Right lobe of liver (tissue), 4 donors: ENCODE measurements around the gene C3orf85.

ENCODE experiments used
- POLR2A ChIP-seq: fragments of 450-650 bp; IDR thresholded peaks from one replicate; pipeline ENCODE4 v1.6.1; 2017; ENCODE audit warnings: antibody characterized with exemption, mild to moderate bottlenecking
- TF ChIP-seq, protein P1 (sequence below), 4 donors: fragments of 200-600 bp in 3 of 4; fragments of 450-650 bp in 1 of 4; IDR thresholded peaks; one replicate each; pipeline versions ENCODE4 v1.5.1 to v1.8.0; 2016 to 2022; ENCODE audit warnings: antibody characterized with exemption in 4 of 4, mild to moderate bottlenecking in 2 of 4
- donor health status: DM: no; HTN: no; CAD: no.
- donor health status: DM: no; HTN: no; CAD: no.
- donor health status: DM: no; HTN: yes; CAD: no.

DNA sequence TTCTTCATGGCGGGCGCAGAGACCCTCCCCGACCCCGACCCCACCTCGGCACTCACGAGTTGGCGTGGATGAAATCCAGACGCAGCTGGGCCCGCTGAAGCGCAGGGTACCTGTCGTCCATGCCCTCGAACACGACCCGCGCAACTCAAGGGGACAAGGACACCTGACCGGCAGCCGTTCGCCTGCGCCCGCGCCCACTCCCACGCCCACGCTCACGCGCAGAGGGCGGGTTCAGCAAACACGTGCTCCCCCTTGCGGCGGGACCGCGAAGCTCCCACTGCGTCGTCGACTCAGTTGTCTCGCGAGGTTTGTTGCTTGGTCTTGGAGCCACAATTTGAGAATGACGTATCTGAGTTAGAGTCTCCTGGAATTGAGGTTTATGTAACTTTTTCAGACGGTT is 18.6 kb upstream of the C3orf85 start, which contains the start of gene MORC1:
- TF ChIP-seq, protein P1, sequence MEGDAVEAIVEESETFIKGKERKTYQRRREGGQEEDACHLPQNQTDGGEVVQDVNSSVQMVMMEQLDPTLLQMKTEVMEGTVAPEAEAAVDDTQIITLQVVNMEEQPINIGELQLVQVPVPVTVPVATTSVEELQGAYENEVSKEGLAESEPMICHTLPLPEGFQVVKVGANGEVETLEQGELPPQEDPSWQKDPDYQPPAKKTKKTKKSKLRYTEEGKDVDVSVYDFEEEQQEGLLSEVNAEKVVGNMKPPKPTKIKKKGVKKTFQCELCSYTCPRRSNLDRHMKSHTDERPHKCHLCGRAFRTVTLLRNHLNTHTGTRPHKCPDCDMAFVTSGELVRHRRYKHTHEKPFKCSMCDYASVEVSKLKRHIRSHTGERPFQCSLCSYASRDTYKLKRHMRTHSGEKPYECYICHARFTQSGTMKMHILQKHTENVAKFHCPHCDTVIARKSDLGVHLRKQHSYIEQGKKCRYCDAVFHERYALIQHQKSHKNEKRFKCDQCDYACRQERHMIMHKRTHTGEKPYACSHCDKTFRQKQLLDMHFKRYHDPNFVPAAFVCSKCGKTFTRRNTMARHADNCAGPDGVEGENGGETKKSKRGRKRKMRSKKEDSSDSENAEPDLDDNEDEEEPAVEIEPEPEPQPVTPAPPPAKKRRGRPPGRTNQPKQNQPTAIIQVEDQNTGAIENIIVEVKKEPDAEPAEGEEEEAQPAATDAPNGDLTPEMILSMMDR (IDR thresholded peaks at IDR 0.05) = no peak
- TF ChIP-seq POLR2A = no peak
